GM04504 (cell line): ENCODE measurements around the gene TPRG1.

Source experiments
- DNase-seq: peaks from one replicate; pipeline ENCODE4 v3.0.0-alpha.2; 2012; ENCODE audit warnings: low read depth

The TPRG1 gene

DNA sequence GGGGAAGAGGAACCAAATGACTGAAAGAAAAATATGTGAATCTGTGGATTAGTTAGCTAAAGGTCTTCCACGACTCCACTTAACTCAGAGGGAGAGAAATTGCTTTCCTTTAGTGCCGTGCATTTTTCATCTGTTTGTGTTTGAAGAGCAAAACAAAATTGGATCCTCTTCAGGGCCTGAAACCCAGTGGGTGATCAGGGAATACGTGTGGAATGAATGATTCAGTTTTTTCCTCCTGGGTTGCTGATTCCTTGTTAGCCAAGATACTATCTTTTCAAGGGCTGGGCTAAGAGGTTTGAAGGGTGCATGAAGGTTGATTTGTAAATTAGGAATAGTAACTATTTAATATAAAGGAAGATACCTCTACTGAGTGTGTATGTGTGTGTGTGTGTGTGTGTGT is 61.0 kb downstream of the TPRG1 start:
- DNase-seq: no peak

DNA sequence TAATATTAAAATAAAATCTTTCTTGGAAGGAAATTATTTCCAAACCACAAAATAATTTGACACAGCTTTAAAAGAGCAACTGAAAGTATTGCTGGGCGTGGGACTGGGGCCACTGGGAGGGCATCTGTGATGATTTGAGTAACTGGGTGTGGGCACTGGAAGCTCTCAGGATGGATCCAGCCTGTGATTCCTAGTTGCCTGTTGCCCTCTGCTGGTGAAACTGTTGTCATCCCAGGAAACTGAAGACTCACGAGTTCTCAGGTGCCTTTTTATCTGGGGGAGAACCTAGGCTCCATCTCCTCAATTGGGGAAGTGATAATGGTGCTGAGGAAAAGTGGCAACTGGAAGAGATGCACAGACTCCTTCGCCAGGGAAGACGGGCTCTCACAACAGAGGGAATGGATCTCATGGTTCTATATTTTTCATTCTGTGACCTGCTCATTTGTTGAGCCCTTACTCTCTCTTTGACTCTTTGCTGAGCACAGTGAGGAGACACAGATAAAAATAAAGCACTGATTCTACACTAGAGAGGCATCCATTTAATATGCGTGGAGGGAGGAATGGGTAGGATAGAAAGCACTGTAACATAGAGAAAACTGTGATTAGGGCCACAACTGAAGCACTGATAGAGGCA is 61.6 kb downstream of the TPRG1 start:
- peak; percentile 49 for DNase-seq

GRCh38 chr3:189235214-189235613 is 63.4 kb downstream of the TPRG1 start:
- DNase-seq: no peak

DNA sequence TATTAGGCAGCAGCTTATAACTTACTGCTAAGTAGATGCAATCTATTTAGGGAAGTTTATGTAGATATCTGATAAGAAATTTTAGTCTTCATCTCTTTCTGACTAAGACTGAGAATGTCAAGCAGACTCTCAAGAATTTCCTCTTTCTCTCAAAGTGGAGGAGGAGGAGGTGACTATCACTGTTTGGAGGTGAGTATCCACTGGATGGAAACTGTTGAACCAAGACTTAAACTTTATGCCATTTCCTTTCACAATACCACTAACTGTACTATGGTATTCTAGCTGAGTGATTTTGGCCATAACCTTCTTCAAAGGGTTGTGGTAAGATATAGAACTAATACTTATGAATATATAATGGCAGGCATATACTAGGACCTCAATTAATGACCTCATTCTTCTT is 64.6 kb downstream of the TPRG1 start:
- no peak for DNase-seq

DNA sequence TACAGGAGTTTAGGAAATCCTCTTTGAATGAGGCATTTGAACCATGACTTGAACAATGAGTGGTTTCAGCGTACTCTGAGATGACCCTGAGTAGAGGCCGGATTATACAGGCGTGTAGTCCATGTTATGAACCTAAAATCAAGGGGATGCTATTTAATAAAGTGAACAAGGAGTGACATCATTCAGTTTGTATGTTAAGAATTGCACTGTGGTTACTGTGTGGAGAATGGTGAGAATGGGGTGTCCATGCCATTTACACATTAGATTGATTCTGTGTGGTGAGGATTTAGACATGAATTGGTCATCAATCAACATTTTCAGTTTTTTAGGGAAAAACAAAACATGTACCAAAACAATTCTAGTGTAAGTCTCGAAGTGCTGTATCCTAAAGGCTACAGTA is 65.8 kb downstream of the TPRG1 start:
- no peak for DNase-seq

DNA sequence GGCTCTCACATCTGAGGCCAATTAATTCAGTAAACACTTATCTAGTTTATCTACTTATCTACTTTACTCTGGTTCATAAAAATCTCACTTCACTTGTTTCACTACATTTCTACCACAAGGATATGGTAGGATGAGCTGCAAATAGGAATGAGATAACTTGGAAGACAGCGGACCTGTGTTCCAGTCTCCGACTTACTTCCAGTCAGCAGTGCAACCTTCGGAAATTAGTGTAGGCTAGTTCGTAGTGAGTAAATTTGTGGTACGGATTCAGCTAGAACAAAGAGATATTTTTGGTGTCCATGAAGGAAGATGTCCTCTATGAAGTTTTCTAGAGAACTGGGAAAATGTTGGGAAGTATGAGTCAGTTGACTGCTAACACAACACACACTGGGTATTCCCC is 66.3 kb downstream of the TPRG1 start:
- DNase-seq: no peak

DNA sequence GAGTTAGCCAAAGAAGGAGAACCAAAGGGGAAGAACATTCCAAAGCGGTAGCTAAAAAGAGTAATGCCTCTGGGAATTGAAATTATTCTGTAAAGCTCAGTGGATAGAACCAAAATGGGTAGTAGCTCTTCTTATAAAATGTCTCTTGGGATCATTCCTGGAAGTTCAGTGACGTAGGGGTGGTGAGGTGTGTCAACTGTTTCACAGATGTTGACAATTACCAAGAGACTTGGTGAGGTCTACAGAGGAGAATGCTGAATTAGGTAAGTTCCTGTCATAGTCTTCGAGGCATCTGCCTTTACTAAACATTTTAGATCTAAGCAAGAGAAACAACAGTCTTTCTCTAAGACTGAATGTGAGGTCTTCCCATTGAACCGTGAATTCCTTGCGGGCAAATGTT is 67.8 kb downstream of the TPRG1 start:
- no peak for DNase-seq

DNA sequence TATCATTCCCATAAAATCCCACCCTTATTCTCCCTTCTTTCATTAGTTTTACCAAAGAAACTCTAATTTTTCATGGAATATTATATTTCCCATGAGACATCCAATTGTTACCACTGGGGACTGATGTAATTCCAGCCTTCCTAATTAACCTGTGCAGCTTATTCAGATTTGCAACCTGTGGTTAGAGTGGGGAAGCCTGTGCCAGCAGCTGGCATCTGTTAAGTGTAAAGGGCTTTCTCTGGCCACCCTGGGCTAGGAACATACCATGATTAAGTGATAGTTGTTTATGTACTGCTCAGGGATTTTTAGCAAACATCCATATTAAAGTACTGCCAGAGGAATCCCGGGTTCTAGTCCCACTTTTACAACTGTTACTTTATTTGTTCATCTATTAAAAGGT is 78.2 kb downstream of the TPRG1 start:
- no peak for DNase-seq

- DNase-seq: no peak
Measured at GRCh38 chr3:189258261-189258660, 86.5 kb downstream of the TPRG1 start.

DNA sequence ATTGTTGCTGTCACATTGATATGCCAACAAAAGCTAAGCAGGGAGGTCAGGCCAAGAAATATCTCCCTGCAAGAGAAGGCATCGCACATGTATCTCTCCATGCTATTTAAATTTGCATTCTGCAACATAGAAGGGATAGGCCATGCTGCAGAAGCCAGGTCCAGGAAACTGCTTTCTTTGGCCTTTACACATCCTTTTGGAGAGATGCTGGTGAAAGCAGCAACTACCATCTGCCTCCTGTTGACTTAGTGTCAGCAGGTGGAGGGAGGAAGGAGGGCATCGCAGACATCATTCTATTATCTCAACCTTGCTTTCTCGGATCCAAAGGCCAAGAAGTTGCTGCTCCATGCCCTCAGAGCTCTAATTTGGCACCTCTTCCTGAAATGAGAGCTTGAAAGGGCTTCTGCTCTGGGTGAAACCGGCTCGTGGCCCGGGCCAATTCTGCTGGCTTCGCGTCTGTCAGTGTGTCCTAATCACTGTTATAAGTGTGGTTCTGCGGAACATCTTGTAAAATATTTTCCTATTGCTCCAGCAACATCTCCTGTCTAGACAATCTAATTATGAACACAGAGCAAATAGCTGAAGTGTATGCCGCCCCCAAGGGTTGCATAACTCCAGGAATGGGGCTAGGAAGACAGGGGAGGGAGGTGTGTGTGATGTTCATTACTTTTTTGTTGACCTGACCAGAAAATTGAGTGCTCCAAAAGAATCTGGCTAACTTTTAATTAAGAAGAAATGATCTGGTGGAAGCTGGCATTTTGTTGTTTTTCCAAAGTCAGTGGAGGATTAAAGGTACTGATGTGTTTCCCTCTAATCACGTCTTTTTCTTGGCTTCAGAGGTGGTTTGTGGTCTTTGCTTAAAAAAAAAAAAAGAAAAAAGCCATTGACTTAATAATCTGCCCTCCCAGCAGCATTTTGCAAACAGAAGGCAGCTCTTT is 89.1 kb downstream of the TPRG1 start:
- no peak for DNase-seq

DNA sequence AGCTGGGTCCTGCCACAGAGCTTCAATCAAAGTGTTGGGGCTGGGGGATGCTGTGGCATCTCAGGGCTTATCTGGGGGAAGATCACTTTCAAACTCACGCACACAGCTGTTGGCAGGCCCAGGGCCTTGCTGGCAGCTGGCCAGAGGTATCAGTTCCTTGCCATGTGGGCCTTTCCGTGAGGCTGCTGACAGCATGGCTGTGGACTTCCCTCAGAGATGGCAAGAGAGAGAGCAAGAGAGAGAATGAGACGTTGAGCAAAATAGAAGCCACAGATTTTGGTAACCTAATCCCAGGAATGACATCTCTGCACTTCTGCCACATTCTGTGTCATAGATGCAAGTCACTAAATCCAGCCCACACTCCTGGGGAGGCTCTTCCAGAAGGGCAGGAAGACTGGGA is 91.0 kb downstream of the TPRG1 start:
- no peak for DNase-seq

- no peak for DNase-seq
Measured at GRCh38 chr3:189267981-189268613, 96.3 kb downstream of the TPRG1 start.

DNA sequence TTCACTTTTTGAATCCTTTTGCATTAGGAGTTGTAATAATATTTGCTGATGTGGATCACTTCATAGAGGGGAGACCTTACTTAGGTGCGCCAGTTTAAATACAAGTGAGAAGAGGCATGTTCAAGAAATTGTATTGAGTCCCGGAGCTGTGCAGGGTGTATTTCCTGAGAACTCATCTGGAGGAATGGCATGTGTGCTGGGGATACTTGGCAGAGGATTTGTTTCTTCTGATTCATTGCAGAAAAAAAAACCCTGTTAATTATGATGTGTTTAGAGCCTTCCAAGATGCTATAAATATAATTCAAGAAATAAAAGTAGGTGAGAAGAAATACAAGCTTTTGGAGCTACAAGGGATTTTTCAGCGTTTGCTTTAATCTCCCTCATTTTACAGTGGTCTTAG is 97.6 kb downstream of the TPRG1 start:
- no peak for DNase-seq

GRCh38 chr3:189270248-189270832 is 98.6 kb downstream of the TPRG1 start:
- peak; percentile 80 for DNase-seq

GRCh38 chr3:189272500-189273119 is 100.8 kb downstream of the TPRG1 start:
- no peak for DNase-seq

GRCh38 chr3:189273736-189274135 is 102.0 kb downstream of the TPRG1 start:
- DNase-seq: no peak

DNA sequence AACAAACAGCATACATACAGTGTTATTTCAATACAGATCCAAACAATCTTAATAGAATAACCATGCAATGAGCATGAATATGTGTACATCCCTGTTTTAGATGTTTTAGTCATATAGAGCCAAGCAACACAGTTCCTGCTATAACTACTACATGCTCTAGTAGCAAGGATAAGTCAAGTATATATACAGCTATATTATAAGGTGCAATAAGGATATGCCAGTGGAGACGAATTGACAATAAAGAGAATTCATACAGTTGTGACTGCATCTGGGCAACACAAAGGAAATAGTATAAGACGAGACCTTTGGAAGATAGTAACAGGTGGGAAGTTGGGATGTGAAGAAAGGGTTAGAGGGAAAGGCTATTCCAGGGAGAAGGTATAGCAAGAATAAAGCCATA is 103.4 kb downstream of the TPRG1 start:
- DNase-seq: no peak

- no peak for DNase-seq
Measured at GRCh38 chr3:189275852-189276251, 104.1 kb downstream of the TPRG1 start.

GRCh38 chr3:189276444-189277219 is 104.9 kb downstream of the TPRG1 start:
- peak; percentile 91 for DNase-seq

- DNase-seq: no peak
Measured at GRCh38 chr3:189277711-189278110, 105.9 kb downstream of the TPRG1 start.

GRCh38 chr3:189278221-189278620 is 106.5 kb downstream of the TPRG1 start:
- no peak for DNase-seq
